ENCODE data around the gene CUBN.

Gene CUBN

DNA sequence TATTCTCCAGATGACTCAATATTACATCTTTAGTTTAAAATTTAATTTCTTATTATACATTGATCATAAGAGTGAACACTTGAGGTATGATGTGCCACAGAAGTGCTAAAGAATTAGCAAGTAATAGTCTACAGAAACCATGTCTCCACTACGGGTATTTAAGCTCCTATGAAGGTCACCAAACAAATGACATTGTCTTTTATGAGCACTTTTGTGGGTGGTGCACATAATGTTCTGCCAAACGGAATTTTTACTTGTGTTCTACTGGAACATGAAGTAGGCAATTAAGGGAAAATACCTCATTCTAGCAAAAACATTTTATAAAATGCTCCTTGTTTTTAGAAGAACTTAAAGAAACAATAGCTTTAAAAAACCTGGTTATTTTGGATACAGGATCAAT is 27.4 kb upstream of the CUBN start:
- H3K27ac ChIP-seq = peak overlapping the region; percentile 81 to 83
- TF ChIP-seq, protein P1, sequence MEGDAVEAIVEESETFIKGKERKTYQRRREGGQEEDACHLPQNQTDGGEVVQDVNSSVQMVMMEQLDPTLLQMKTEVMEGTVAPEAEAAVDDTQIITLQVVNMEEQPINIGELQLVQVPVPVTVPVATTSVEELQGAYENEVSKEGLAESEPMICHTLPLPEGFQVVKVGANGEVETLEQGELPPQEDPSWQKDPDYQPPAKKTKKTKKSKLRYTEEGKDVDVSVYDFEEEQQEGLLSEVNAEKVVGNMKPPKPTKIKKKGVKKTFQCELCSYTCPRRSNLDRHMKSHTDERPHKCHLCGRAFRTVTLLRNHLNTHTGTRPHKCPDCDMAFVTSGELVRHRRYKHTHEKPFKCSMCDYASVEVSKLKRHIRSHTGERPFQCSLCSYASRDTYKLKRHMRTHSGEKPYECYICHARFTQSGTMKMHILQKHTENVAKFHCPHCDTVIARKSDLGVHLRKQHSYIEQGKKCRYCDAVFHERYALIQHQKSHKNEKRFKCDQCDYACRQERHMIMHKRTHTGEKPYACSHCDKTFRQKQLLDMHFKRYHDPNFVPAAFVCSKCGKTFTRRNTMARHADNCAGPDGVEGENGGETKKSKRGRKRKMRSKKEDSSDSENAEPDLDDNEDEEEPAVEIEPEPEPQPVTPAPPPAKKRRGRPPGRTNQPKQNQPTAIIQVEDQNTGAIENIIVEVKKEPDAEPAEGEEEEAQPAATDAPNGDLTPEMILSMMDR (IDR thresholded peaks at IDR 0.05) = no peak
- intact Hi-C loops (cut with DNase I; ENCODE audit: low total_unique reads) = no loop called here
- H3K4me1 ChIP-seq = peaks cover 0 to 67% (median 20%) of the 10 kb centered on the region in 4 donors
- no peak for DNase-seq
- no peak overlapping the region for H3K4me3 ChIP-seq
- H3K9me3 ChIP-seq = no peaks in the 10 kb centered on the region
- no peaks in the 10 kb centered on the region for H3K36me3 ChIP-seq
- H3K27me3 ChIP-seq = no peaks in the 10 kb centered on the region

DNA sequence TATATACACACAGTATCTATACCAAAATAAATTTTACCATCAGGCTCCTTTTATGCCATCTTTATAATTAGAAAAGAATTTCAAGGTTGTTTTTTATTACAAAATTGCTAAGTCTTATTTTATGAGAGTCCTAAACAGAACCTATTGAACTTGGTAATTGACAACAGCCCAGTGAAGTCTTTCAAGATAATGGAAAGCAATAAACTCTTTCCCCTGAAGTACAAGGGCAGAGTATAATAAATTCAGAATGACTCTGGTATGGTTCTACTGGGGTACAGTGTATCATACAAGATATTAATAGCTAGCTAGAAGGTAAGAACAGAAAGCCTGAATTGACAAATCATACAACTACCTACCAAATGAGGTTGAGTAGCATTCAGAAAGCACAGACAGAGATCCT is 26.2 kb upstream of the CUBN start:
- H3K27ac ChIP-seq = peak overlapping the region; percentile 81 to 83
- H3K4me3 ChIP-seq = no peak overlapping the region
- no peak for DNase-seq
- no peaks in the 10 kb centered on the region for H3K36me3 ChIP-seq
- H3K9me3 ChIP-seq = no peaks in the 10 kb centered on the region
- intact Hi-C loops (cut with DNase I; ENCODE audit: low total_unique reads) = no loop called here
- H3K4me1 ChIP-seq = peaks cover 0 to 70% (median 22%) of the 10 kb centered on the region in 4 donors
- H3K27me3 ChIP-seq = no peaks in the 10 kb centered on the region
- TF ChIP-seq, protein P1 (IDR thresholded peaks at IDR 0.05) = no peak

DNA sequence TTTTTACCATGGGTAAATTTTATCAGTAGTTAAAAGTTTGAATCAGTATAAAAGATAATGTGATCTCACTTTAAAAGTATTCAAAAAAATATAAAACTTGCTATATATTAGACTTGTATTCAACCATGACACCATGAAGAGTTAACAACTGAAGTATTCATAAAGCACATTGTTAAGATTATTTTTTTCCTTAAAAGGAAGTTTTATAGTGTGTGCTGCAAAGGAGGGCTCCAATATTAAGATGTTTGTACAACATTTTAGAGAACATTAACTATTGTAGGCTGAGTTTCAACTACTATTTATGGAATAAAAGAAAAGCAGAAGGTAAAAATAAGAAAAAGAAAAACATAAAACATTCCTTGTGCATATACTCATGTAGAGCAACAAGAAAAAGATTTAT is 24.5 kb upstream of the CUBN start:
- peaks cover 0 to 70% (median 22%) of the 10 kb centered on the region in 4 donors for H3K4me1 ChIP-seq
- H3K36me3 ChIP-seq = no peaks in the 10 kb centered on the region
- TF ChIP-seq, protein P1 (IDR thresholded peaks at IDR 0.05) = no peak
- no peak for DNase-seq
- H3K9me3 ChIP-seq = no peaks in the 10 kb centered on the region
- H3K27ac ChIP-seq = peak overlapping the region; percentile 81 to 83
- H3K4me3 ChIP-seq = no peak overlapping the region
- intact Hi-C loops (cut with DNase I; ENCODE audit: low total_unique reads) = no loop called here
- no peaks in the 10 kb centered on the region for H3K27me3 ChIP-seq

DNA sequence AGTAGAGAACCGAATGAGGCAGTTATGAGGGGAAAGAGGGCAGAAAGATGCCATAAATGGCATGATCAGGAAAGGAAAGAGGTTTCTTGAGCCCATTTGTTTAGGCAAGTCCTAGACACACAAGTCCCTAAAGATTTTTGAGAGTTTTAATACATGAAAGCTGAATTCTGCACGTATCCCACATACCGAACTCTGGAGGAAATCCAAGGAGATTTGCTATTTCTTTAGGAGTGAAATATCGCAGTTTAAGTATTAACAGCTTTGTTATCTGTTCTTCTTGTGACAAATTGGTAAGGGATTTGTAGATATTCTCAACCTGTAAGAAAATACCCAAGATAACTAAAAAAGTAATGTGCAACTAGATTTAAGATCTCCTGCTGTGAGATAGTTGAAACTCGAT is 23.7 kb upstream of the CUBN start:
- Histone ChIP-seq H3K27ac (peak overlapping the region; percentile 81 to 83), H3K36me3 (no peaks in the 10 kb centered on the region), H3K4me1 (peaks cover 0 to 70% (median 22%) of the 10 kb centered on the region in 4 donors), H3K9me3 (no peaks in the 10 kb centered on the region), H3K4me3 (no peak overlapping the region), H3K27me3 (no peaks in the 10 kb centered on the region)
- DNase-seq = no peak
- TF ChIP-seq, protein P1 (IDR thresholded peaks at IDR 0.05) = no peak
- intact Hi-C loops (cut with DNase I; ENCODE audit: low total_unique reads) = no loop called here

GRCh38 chr10:17151716-17152115 is 22.1 kb upstream of the CUBN start:
- intact Hi-C loops (cut with DNase I; ENCODE audit: low total_unique reads) = no loop called here
- Histone ChIP-seq H3K27ac (peak overlapping the region; percentile 81 to 83), H3K27me3 (no peaks in the 10 kb centered on the region), H3K36me3 (no peaks in the 10 kb centered on the region), H3K4me1 (peaks cover 0 to 55% (median 22%) of the 10 kb centered on the region in 4 donors), H3K9me3 (no peaks in the 10 kb centered on the region), H3K4me3 (no peak overlapping the region)
- TF ChIP-seq, protein P1 (IDR thresholded peaks at IDR 0.05) = no peak
- DNase-seq = no peak
